Effector CD4-positive, alpha-beta T cell (primary cell): ENCODE results near the gene P2RY6.

Source experiments
- DNase-seq: peaks from one replicate; pipeline ENCODE4 v3.0.0-alpha.2; 2020

P2RY6 gene

GRCh38 chr11:73237471-73238290 lies 34.5 kb upstream of the P2RY6 start:
- DNase-seq = no peak

- DNase-seq = no peak
Observed at GRCh38 chr11:73239111-73239521, 33.0 kb upstream of the P2RY6 start.

- no peak for DNase-seq
Observed at GRCh38 chr11:73239571-73240189, 32.5 kb upstream of the P2RY6 start.

- no peak for DNase-seq
Observed at GRCh38 chr11:73240190-73240781, 31.9 kb upstream of the P2RY6 start.

- no peak for DNase-seq
Observed at GRCh38 chr11:73241300-73241699, 30.8 kb upstream of the P2RY6 start.

GRCh38 chr11:73242251-73243092 lies 29.7 kb upstream of the P2RY6 start:
- DNase-seq = peak; percentile 30

- DNase-seq = no peak
Observed at GRCh38 chr11:73243093-73243485, 29.0 kb upstream of the P2RY6 start.

GRCh38 chr11:73244589-73245240 lies 27.4 kb upstream of the P2RY6 start:
- DNase-seq = no peak

GRCh38 chr11:73245461-73245860 lies 26.7 kb upstream of the P2RY6 start:
- no peak for DNase-seq

- no peak for DNase-seq
Observed at GRCh38 chr11:73246303-73246702, 25.8 kb upstream of the P2RY6 start.

- DNase-seq = no peak
Observed at GRCh38 chr11:73248526-73249185, 23.5 kb upstream of the P2RY6 start.

GRCh38 chr11:73249304-73249703 lies 22.8 kb upstream of the P2RY6 start:
- DNase-seq = no peak

- DNase-seq = no peak
Observed at GRCh38 chr11:73249853-73250783, 22.0 kb upstream of the P2RY6 start.

- DNase-seq = no peak
Observed at GRCh38 chr11:73252577-73253191, 19.5 kb upstream of the P2RY6 start.

- no peak for DNase-seq
Observed at GRCh38 chr11:73257342-73258103, 14.6 kb upstream of the P2RY6 start.

GRCh38 chr11:73258104-73259035 lies 13.8 kb upstream of the P2RY6 start:
- DNase-seq = no peak

GRCh38 chr11:73259406-73260126 lies 12.6 kb upstream of the P2RY6 start:
- no peak for DNase-seq

- DNase-seq = no peak
Observed at GRCh38 chr11:73260127-73260457, 12.0 kb upstream of the P2RY6 start.
